Effector memory CD4-positive, alpha-beta T cell (primary cell): ENCODE data around the gene GTF2H2C_2.
"Not testable (repeated sequence)": the region's sequence is repeated elsewhere in the genome, so short reads cannot be mapped to it uniquely, and the experiment has no call there.

ENCODE experiments used
- DNase-seq, 3 donors: peaks; one replicate each; pipeline ENCODE4 v3.0.0-alpha.2; 2020
- H3K27ac ChIP-seq: 2 replicates; pipeline ENCODE4 v1.7.0; 2013; ENCODE audit warnings: mild to moderate bottlenecking, low read length, moderate library complexity; ENCODE audit not compliant: insufficient read depth, poor library complexity, severe bottlenecking
- H3K27me3 ChIP-seq: replicated peaks from 2 replicates; pipeline ENCODE4 v1.7.0; 2013; ENCODE audit warnings: mild to moderate bottlenecking, low read length; ENCODE audit not compliant: insufficient read depth, control insufficient read depth, poor library complexity, severe bottlenecking
- H3K36me3 ChIP-seq: 2 replicates; pipeline ENCODE4 v1.7.0; 2013; ENCODE audit warnings: mild to moderate bottlenecking, low read length, moderate library complexity; ENCODE audit not compliant: control insufficient read depth, insufficient read depth
- H3K4me1 ChIP-seq: 2 replicates; pipeline ENCODE4 v1.7.0; 2013; ENCODE audit warnings: low read length, mild to moderate bottlenecking; ENCODE audit not compliant: control insufficient read depth, insufficient read depth, poor library complexity, severe bottlenecking
- H3K4me3 ChIP-seq: 2 replicates; pipeline ENCODE4 v1.7.0; 2013; ENCODE audit warnings: low read length, low read depth, mild to moderate bottlenecking; ENCODE audit not compliant: insufficient read depth, poor library complexity, severe bottlenecking
- H3K9me3 ChIP-seq: 2 replicates; pipeline ENCODE4 v1.7.0; 2013; ENCODE audit warnings: mild to moderate bottlenecking, low read length, moderate library complexity; ENCODE audit not compliant: control insufficient read depth

The GTF2H2C_2 gene

GRCh38 chr5:70464019-70464637 is 49.0 kb downstream of the GTF2H2C_2 start:
- H3K9me3 ChIP-seq, H3K4me1 ChIP-seq, DNase-seq, H3K27me3 ChIP-seq, H3K27ac ChIP-seq, H3K4me3 ChIP-seq, H3K36me3 ChIP-seq: not testable (repeated sequence)

DNA sequence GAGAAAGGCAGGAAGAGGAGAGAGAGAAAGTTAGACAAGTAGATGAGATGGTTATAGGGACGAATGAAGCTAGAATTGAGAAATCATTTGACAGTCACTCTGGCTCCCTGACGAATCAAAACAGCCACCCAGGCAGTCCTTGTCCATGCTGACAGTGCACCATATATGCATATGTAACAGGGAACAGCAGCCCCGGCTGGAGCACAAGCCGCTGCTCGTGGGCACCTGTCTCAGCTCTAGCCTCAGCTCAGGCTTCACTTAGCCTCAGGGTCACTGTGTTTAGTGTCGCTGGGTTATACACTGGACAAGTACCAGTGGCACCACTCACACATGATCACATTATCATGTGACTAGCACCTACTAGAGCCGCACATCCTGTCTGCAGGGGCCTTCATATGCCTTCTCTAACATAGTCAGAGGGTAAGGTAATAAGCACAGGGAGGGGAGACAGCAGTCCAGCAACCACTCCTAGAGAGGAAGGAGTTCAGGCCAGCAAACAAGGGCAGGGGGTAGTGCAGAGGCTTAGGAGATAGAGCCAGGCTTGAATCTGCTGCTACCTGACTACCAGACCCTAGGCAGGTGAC is 54.9 kb downstream of the GTF2H2C_2 start:
- not testable (repeated sequence) for H3K4me3 ChIP-seq, H3K4me1 ChIP-seq, H3K27ac ChIP-seq, H3K9me3 ChIP-seq, H3K36me3 ChIP-seq, H3K27me3 ChIP-seq, DNase-seq
